NB4 (cell line): ENCODE data around the gene SPSB1.

Experiments used
- CTCF ChIP-seq: IDR thresholded peaks from one replicate; pipeline ENCODE4 v1.5.1; 2012; ENCODE audit warnings: low read depth, low read length
- MAX ChIP-seq: IDR thresholded peaks from 2 replicates; pipeline ENCODE4 v1.6.1; 2011; ENCODE audit warnings: low read depth, low read length
- POLR2A ChIP-seq: IDR thresholded peaks from 2 replicates; pipeline ENCODE4 v1.6.1; 2011; ENCODE audit warnings: mild to moderate bottlenecking; ENCODE audit not compliant: insufficient read length; ENCODE audit errors: extremely low read depth

GRCh38 chr1:9311029-9311428, 18.3 kb downstream of the SPSB1 start:
- TF ChIP-seq CTCF, result no peak
- no peak for TF ChIP-seq POLR2A
- no peak for TF ChIP-seq MAX
